Neural progenitor cell (in vitro differentiated cells): ENCODE measurements around the gene SLC6A11. TPM values are rescaled to one million over a fixed set of nuclear protein-coding genes. Genes with fewer than 3 reads are reported as not detected.

Source experiments
- DNase-seq: peaks from one replicate; pipeline ENCODE4 v3.0.0-alpha.2; 2016; ENCODE audit warnings: low spot score
- H2AFZ ChIP-seq: fragments of 200-600 bp; sonication (generic); replicated peaks from 2 replicates; pipeline ENCODE4 v1.6.1; 2016; ENCODE audit warnings: antibody characterized with exemption
- H3F3A ChIP-seq: fragments of 200-600 bp; sonication (generic); 2 replicates; pipeline ENCODE4 v1.6.1; 2016; ENCODE audit warnings: antibody characterized with exemption, low read depth
- H3K27ac ChIP-seq: fragments of 200-600 bp; sonication (generic); 2 replicates; pipeline ENCODE4 v1.5.1; 2016; ENCODE audit warnings: mild to moderate bottlenecking
- H3K27me3 ChIP-seq: fragments of 200-600 bp; sonication (generic); 2 replicates; pipeline ENCODE4 v1.6.1; 2016; ENCODE audit warnings: mild to moderate bottlenecking, moderate library complexity
- H3K36me3 ChIP-seq: fragments of 200-600 bp; sonication (generic); 2 replicates; pipeline ENCODE4 v1.5.1; 2016
- H3K4me1 ChIP-seq: fragments of 200-600 bp; sonication (generic); 2 replicates; pipeline ENCODE4 v1.6.1; 2016; ENCODE audit warnings: mixed run types
- H3K4me2 ChIP-seq: fragments of 200-600 bp; sonication (generic); 2 replicates; pipeline ENCODE4 v1.6.1; 2016
- H3K4me3 ChIP-seq: fragments of 200-600 bp; sonication (generic); 2 replicates; pipeline ENCODE4 v1.5.1; 2016
- H3K79me2 ChIP-seq: fragments of 200-600 bp; sonication (generic); 2 replicates; pipeline ENCODE4 v1.6.1; 2016; ENCODE audit warnings: low read depth
- H3K9ac ChIP-seq: fragments of 200-600 bp; sonication (generic); 2 replicates; pipeline ENCODE4 v1.6.1; 2016
- H3K9me3 ChIP-seq: fragments of 200-600 bp; sonication (generic); 2 replicates; pipeline ENCODE4 v1.5.1; 2016; ENCODE audit warnings: low read depth
- H4K20me1 ChIP-seq: fragments of 200-600 bp; sonication (generic); 2 replicates; pipeline ENCODE4 v1.6.1; 2016; ENCODE audit warnings: low read depth
- H3K27ac Mint-ChIP-seq: 3 replicates; pipeline ENCODE4 v1.8.0; 2021; ENCODE audit warnings: mixed read lengths
- H3K27me3 Mint-ChIP-seq: 2 replicates; pipeline ENCODE4 v1.8.0; 2022; ENCODE audit warnings: low read depth, mild to moderate bottlenecking, inconsistent platforms, moderate library complexity, mixed read lengths; ENCODE audit not compliant: insufficient read depth
- H3K36me3 Mint-ChIP-seq: 3 replicates; pipeline ENCODE4 v1.8.0; 2021; ENCODE audit warnings: mixed read lengths
- H3K4me1 Mint-ChIP-seq: 3 replicates; pipeline ENCODE4 v1.8.0; 2021; ENCODE audit warnings: mixed read lengths
- H3K4me3 Mint-ChIP-seq: 3 replicates; pipeline ENCODE4 v1.8.0; 2021; ENCODE audit warnings: mild to moderate bottlenecking, moderate library complexity, mixed read lengths
- H3K9me3 Mint-ChIP-seq: 3 replicates; pipeline ENCODE4 v1.8.0; 2020; ENCODE audit warnings: mixed read lengths
- EZH2 ChIP-seq: fragments of 200-600 bp; sonication (generic); IDR thresholded peaks from 2 replicates; pipeline ENCODE4 v1.6.1; 2017; ENCODE audit warnings: antibody characterized with exemption, mild to moderate bottlenecking, moderate library complexity
- EZH2phosphoT487 ChIP-seq: fragments of 200-600 bp; sonication (generic); IDR thresholded peaks from 2 replicates; pipeline ENCODE4 v1.6.1; 2017; ENCODE audit warnings: antibody characterized with exemption
- total RNA-seq: library from RNA; depleted of rRNA; stranded (reverse); fragments of >200 nt; gene quantifications from 2 replicates; pipeline ENCODE4 v1.2.3, GENCODE V29; 2015; ENCODE audit warnings: low replicate concordance
- TF ChIP-seq, protein P1 (sequence below): fragments of 200-600 bp; sonication (generic); IDR thresholded peaks from 2 replicates; pipeline ENCODE4 v1.5.1; 2017; ENCODE audit warnings: antibody characterized with exemption, mild to moderate bottlenecking

The SLC6A11 gene
- total RNA-seq, 1 donor from 2014 or later: 0.86 TPM

DNA sequence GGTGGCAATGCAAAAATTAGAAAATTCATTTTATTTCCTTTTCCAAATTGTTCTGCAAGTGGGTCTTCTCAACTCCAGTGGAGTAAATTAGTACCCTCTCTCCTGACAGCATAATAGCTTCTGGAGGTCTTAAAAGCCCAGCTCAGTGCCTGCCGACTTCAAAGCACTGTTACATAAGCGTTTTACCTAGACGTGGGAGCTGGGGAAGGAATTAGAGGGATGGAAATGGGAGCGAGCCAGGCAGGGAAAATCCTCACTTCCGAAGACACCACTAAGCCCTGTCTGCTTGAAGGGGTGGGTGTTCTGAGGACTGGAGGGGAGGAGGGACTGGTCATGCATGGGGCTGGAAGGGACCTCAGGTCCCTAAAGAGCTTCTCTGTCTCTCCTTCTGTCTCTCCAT, 99.3 kb downstream of the SLC6A11 start:
- no peak for DNase-seq
- no peak overlapping the region for H3K27ac Mint-ChIP-seq
- H3K27me3 ChIP-seq: peaks cover 7% of the 10 kb centered on the region
- TF ChIP-seq, protein P1, sequence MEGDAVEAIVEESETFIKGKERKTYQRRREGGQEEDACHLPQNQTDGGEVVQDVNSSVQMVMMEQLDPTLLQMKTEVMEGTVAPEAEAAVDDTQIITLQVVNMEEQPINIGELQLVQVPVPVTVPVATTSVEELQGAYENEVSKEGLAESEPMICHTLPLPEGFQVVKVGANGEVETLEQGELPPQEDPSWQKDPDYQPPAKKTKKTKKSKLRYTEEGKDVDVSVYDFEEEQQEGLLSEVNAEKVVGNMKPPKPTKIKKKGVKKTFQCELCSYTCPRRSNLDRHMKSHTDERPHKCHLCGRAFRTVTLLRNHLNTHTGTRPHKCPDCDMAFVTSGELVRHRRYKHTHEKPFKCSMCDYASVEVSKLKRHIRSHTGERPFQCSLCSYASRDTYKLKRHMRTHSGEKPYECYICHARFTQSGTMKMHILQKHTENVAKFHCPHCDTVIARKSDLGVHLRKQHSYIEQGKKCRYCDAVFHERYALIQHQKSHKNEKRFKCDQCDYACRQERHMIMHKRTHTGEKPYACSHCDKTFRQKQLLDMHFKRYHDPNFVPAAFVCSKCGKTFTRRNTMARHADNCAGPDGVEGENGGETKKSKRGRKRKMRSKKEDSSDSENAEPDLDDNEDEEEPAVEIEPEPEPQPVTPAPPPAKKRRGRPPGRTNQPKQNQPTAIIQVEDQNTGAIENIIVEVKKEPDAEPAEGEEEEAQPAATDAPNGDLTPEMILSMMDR: no peak
- TF ChIP-seq EZH2 (no peak), EZH2phosphoT487 (no peak)
- H3F3A ChIP-seq: no peaks in the 10 kb centered on the region
- H3K9me3 Mint-ChIP-seq: peaks cover 3% of the 10 kb centered on the region
- peaks cover 4% of the 10 kb centered on the region for H3K4me1 Mint-ChIP-seq
- no peaks in the 10 kb centered on the region for H3K27me3 Mint-ChIP-seq
- peaks cover 3% of the 10 kb centered on the region for H3K4me1 ChIP-seq
- H3K4me3 Mint-ChIP-seq: no peak overlapping the region
- H3K4me2 ChIP-seq: no peak overlapping the region
- H3K9ac ChIP-seq: no peak overlapping the region
- H3K27ac ChIP-seq: no peak overlapping the region
- H2AFZ ChIP-seq: no peak overlapping the region
- H3K36me3 ChIP-seq: no peaks in the 10 kb centered on the region
- no peaks in the 10 kb centered on the region for H3K9me3 ChIP-seq
- no peak overlapping the region for H3K4me3 ChIP-seq
- no peaks in the 10 kb centered on the region for H4K20me1 ChIP-seq
- H3K36me3 Mint-ChIP-seq: no peaks in the 10 kb centered on the region
- no peaks in the 10 kb centered on the region for H3K79me2 ChIP-seq

DNA sequence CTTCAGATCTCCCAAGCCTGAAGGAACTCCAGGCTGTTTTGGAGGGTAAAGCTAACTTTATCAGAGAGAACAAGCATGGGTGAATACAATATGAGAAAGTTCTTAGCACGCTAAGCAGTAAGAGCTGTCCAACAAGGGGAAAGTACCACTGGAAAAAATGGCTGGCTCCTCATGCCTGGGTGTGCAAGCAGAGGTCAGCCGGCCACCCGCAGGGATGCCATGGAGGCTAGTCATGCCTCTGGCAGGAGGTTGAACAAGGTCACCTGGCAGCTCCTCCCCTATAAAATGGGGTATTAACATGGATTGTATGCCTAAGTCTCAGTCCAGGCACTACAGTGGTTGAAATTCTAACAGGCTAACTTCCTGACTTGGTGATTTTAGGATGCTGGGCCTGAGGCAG, 101.1 kb downstream of the SLC6A11 start:
- TF ChIP-seq EZH2phosphoT487 (no peak), EZH2 (no peak)
- TF ChIP-seq, protein P1: no peak
- no peaks in the 10 kb centered on the region for H3K9me3 ChIP-seq
- no peaks in the 10 kb centered on the region for H3K27me3 Mint-ChIP-seq

DNA sequence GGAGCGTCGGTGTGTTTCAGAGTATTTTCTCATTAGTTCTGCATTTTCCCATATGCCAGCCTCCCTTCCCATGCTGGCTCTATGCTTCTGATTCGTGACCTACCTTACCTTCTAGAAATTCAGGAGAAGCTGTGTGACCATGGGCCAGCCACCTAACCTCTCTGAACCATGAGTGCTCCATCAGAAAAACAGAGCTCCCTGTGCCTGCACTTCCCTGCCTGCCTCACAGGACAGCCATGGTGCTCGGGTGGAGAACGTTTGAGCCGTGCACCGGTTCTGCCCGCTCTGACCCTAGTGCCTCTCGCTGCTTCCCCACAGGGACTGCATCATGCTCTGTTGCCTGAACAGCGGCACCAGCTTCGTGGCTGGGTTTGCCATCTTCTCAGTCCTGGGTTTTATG, 102.0 kb downstream of the SLC6A11 start:
- Mint-ChIP-seq H3K4me3 (no peak overlapping the region), H3K27me3 (no peaks in the 10 kb centered on the region)
- no peak for DNase-seq

More for the DNA sequence above, 101.1 kb downstream of the SLC6A11 start:
- Histone ChIP-seq H3K79me2 (no peaks in the 10 kb centered on the region), H3K9ac (no peak overlapping the region), H3K27me3 (peaks cover 25% of the 10 kb centered on the region), H3K4me1 (peaks cover 3% of the 10 kb centered on the region), H3F3A (no peaks in the 10 kb centered on the region), H3K27ac (no peak overlapping the region), H3K4me3 (no peak overlapping the region), H3K4me2 (no peak overlapping the region), H4K20me1 (no peaks in the 10 kb centered on the region), H2AFZ (no peak overlapping the region), H3K36me3 (no peaks in the 10 kb centered on the region)
- H3K4me1 Mint-ChIP-seq: peaks cover 4% of the 10 kb centered on the region
- DNase-seq: no peak
- H3K27ac Mint-ChIP-seq: no peak overlapping the region
- H3K36me3 Mint-ChIP-seq: no peaks in the 10 kb centered on the region
- H3K4me3 Mint-ChIP-seq: no peak overlapping the region
- H3K9me3 Mint-ChIP-seq: peaks cover 3% of the 10 kb centered on the region

More for the DNA sequence above, 102.0 kb downstream of the SLC6A11 start:
- Histone ChIP-seq H3K4me2 (no peak overlapping the region), H3K79me2 (no peaks in the 10 kb centered on the region), H3K4me3 (no peak overlapping the region), H2AFZ (no peak overlapping the region), H3K9ac (no peak overlapping the region), H4K20me1 (no peaks in the 10 kb centered on the region), H3K4me1 (peaks cover 3% of the 10 kb centered on the region), H3K27me3 (peaks cover 33% of the 10 kb centered on the region), H3K27ac (no peak overlapping the region), H3K36me3 (no peaks in the 10 kb centered on the region), H3F3A (no peaks in the 10 kb centered on the region), H3K9me3 (no peaks in the 10 kb centered on the region)
- peaks cover 4% of the 10 kb centered on the region for H3K4me1 Mint-ChIP-seq
- TF ChIP-seq EZH2: no peak
- TF ChIP-seq, protein P1: no peak
- TF ChIP-seq EZH2phosphoT487: no peak
- H3K9me3 Mint-ChIP-seq: peaks cover 3% of the 10 kb centered on the region
- H3K27ac Mint-ChIP-seq: no peak overlapping the region
- no peaks in the 10 kb centered on the region for H3K36me3 Mint-ChIP-seq
